GM12873 (cell line): ENCODE results near the gene NPHP4.

Experiments
- TF ChIP-seq, protein P1 (sequence below): IDR thresholded peaks from 2 replicates; pipeline ENCODE4 v1.5.1; 2012; ENCODE audit warnings: low read depth, mild to moderate bottlenecking, moderate library complexity, low read length, control low read depth; ENCODE audit not compliant: insufficient read depth; ENCODE audit errors: missing control alignments

NPHP4 gene

DNA sequence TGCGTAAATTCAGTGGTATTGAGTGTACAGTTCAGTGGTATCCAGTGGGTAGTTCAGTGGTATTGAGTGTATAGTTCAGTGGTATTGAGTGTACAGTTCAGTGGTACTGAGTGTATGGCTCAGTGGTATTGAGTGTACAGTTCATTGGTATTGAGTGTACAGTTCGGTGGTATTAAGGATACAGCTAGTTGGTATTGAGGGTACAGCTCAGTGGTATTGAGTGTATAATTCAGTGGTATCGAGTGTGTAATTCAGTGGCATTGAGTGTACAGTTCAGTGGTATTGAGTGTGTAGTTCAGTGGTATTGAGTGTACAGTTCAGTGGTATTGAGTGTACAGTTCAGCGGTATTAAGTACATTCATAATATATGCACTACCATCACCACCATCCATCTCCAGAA is 30.0 kb upstream of the NPHP4 start:
- TF ChIP-seq, protein P1, sequence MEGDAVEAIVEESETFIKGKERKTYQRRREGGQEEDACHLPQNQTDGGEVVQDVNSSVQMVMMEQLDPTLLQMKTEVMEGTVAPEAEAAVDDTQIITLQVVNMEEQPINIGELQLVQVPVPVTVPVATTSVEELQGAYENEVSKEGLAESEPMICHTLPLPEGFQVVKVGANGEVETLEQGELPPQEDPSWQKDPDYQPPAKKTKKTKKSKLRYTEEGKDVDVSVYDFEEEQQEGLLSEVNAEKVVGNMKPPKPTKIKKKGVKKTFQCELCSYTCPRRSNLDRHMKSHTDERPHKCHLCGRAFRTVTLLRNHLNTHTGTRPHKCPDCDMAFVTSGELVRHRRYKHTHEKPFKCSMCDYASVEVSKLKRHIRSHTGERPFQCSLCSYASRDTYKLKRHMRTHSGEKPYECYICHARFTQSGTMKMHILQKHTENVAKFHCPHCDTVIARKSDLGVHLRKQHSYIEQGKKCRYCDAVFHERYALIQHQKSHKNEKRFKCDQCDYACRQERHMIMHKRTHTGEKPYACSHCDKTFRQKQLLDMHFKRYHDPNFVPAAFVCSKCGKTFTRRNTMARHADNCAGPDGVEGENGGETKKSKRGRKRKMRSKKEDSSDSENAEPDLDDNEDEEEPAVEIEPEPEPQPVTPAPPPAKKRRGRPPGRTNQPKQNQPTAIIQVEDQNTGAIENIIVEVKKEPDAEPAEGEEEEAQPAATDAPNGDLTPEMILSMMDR = no peak

- TF ChIP-seq, protein P1 = no peak
Measured at GRCh38 chr1:6019166-6019845, 27.1 kb upstream of the NPHP4 start.

DNA sequence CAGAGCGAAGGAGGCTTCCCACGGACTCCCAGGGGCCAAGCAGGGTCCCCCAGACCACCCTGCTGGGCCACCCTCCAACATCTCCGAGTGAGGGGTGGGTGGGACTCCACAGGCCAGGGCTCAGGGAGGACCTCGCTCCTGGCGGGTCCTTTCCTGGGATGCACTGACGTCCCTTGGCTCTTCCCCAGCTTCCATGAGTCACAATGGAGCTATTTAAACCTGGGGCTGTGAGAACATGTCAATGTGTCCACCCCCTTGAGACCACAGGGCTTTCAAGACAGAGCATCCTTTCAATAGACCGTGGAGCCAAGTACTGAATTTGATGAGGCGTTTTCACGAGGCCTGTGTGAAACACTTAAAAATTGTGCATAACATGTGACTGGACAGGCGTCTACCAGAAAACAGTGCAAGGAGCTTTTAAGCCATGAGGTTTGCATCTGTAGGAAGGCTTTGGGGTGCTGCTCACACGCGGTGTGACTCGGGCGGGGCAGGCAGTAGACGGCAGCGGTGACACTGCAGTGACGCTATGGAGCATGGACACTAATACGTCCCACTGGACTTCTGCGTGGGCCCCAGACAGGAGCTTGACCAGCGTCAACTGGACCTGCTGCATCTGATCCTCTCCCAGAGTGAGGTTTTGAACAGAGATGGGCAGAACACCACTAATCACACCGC is 24.1 kb upstream of the NPHP4 start:
- TF ChIP-seq, protein P1 = no peak

DNA sequence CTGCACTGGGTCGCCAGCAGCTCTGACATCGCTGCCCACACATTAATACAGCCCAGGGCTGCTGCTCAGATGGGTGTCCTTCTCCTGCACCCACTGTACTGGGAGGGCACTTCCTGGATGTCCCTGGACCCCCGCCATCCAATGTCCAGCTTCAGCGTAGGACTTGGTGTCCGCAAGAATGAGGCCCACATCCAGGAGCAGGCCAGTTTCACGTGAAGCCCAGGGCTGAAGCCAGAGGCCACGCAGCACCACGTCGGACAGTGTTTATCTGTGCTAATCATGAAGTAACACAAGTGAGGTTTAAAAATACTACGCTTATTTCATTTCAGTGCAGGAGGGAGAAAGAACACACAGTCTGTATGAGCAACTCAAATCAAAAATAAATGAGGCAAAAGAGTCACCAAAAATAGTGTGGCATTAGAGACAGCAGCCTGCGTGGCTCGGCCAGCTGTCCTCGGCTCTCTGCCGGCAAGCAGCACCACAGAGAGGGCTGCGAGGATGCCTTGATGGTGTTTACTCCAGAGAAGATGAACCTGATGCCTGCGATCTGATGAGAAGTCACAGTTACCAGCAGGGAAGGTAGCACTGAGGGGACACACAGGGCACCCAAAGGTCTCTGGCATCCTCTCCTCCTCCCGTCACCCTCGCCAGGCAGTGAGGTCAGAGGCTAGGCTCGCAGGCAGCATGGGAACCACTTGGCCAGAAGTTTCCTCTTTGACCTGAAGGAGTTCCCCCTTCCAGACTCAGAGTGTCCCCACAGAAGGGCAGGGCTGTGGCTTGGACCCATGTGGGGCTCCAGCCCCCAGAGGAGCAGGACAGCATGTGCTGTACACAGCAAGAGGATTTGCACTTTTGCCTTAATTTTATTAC is 22.1 kb upstream of the NPHP4 start:
- TF ChIP-seq, protein P1 = no peak

- TF ChIP-seq, protein P1 = no peak
Measured at GRCh38 chr1:6013491-6013890, 21.3 kb upstream of the NPHP4 start.

GRCh38 chr1:6012529-6013318 is 20.5 kb upstream of the NPHP4 start:
- TF ChIP-seq, protein P1 = no peak

DNA sequence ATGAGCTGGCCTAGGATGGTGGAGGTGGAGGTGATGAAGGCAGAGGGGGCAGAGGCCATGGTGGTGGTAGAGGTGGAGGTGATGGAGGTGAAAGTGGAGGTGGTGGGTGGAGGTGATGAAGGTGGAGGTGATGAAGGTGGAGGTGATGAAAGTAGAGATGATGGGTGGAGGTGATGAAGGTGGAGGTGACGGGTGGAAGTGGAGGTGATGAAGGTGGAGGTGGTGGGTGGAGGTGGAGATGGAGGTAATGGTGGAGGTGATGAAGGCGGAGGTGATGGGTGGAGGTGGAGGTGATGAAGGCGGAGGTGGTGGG is 19.7 kb upstream of the NPHP4 start:
- TF ChIP-seq, protein P1 = no peak
